Caki2 (cell line): ENCODE results near the gene MSI2. TPM values are rescaled to one million over a fixed set of nuclear protein-coding genes. Genes with fewer than 3 reads are reported as not detected.
A peak's percentile ranks its signal among the peaks of the same experiment; 100 is the strongest.

Experiments
- DNase-seq: peaks from one replicate; pipeline ENCODE4 v3.0.0-alpha.2; 2015; ENCODE audit warnings: low read depth
- in situ Hi-C: cut with HindIII; loops from 2 replicates; pipeline ENCODE4 v1.10.0; 2016; ENCODE audit warnings: low sequenced_read_pairs, low pct_unique_long_range_greater_than_20kb, mixed read lengths
- total RNA-seq: library from RNA; depleted of rRNA; stranded (reverse); fragments of >200 nt; shearing (Covaris generic); gene quantifications from 2 replicates; pipeline ENCODE4 v1.2.3, GENCODE V29; 2014; ENCODE audit warnings: low replicate concordance

MSI2 gene
- total RNA-seq, 1 experiment from 2014 or later = 67.1 TPM

- in situ Hi-C loops = no loop called here
- DNase-seq = no peak
Observed at GRCh38 chr17:57657211-57657610, 400.9 kb downstream of the MSI2 start.

GRCh38 chr17:57662041-57662440 is 405.7 kb downstream of the MSI2 start:
- DNase-seq = no peak
- in situ Hi-C loops = no loop called here

- DNase-seq = peak; percentile 100
- in situ Hi-C loops = no loop called here
Observed at GRCh38 chr17:57662644-57663308, 406.5 kb downstream of the MSI2 start.

GRCh38 chr17:57663326-57664070 is 407.2 kb downstream of the MSI2 start:
- in situ Hi-C loops = no loop called here
- no peak for DNase-seq

GRCh38 chr17:57665128-57665527 is 408.8 kb downstream of the MSI2 start:
- DNase-seq = no peak

GRCh38 chr17:57665696-57666095 is 409.4 kb downstream of the MSI2 start:
- no peak for DNase-seq
- in situ Hi-C loops = no loop called here

More at GRCh38 chr17:57665128-57665527, 408.8 kb downstream of the MSI2 start:
- in situ Hi-C loops = no loop called here

GRCh38 chr17:57666201-57666870 is 410.0 kb downstream of the MSI2 start:
- in situ Hi-C loops = no loop called here

GRCh38 chr17:57666946-57667345 is 410.6 kb downstream of the MSI2 start:
- in situ Hi-C loops = no loop called here
- no peak for DNase-seq

More at GRCh38 chr17:57666201-57666870, 410.0 kb downstream of the MSI2 start:
- no peak for DNase-seq

- in situ Hi-C loops = no loop called here
- no peak for DNase-seq
Observed at GRCh38 chr17:57667461-57667923, 411.2 kb downstream of the MSI2 start.

GRCh38 chr17:57668332-57668731 is 412.0 kb downstream of the MSI2 start:
- no peak for DNase-seq
- in situ Hi-C loops = no loop called here

- DNase-seq = no peak
- in situ Hi-C loops = no loop called here
Observed at GRCh38 chr17:57669671-57670529, 413.6 kb downstream of the MSI2 start.

GRCh38 chr17:57670769-57671569 is 414.6 kb downstream of the MSI2 start:
- in situ Hi-C loops = no loop called here
- no peak for DNase-seq

- in situ Hi-C loops = no loop called here
- peak; percentile 57 for DNase-seq
Observed at GRCh38 chr17:57671667-57672632, 415.6 kb downstream of the MSI2 start.

- no peak for DNase-seq
- in situ Hi-C loops = no loop called here
Observed at GRCh38 chr17:57672971-57673370, 416.6 kb downstream of the MSI2 start.

GRCh38 chr17:57674894-57675293 is 418.6 kb downstream of the MSI2 start:
- in situ Hi-C loops = no loop called here
- no peak for DNase-seq
